ENCODE measurements around the gene CCDC57. TPM values are rescaled to one million over a fixed set of nuclear protein-coding genes. Genes with fewer than 3 reads are reported as not detected.

CCDC57 gene
- total RNA-seq, 2 donors from 2014 or later: 29.6 to 53.4 TPM

DNA sequence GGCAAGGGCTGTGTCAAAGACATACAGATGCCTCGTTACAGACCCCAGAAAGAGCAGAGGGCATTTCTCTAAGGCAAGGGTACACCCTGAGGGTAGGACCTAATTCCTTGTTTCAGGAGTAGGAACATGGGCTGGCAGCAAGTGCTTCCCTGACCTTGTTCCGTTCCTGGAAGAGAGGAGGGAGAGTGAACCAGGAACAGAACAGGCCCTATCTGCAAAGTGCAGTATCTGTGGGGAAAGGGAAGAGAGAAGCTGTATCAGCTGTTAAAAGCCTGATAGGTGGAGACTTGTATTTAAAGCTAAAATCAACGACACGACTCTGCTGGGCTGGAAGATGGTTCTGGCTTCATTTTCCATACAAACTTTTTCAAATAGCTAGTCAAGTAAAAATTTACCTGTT lies 88.5 kb downstream of the CCDC57 start:
- intact Hi-C loops (cut with DNase I, micrococcal nuclease): no loop called here

DNA sequence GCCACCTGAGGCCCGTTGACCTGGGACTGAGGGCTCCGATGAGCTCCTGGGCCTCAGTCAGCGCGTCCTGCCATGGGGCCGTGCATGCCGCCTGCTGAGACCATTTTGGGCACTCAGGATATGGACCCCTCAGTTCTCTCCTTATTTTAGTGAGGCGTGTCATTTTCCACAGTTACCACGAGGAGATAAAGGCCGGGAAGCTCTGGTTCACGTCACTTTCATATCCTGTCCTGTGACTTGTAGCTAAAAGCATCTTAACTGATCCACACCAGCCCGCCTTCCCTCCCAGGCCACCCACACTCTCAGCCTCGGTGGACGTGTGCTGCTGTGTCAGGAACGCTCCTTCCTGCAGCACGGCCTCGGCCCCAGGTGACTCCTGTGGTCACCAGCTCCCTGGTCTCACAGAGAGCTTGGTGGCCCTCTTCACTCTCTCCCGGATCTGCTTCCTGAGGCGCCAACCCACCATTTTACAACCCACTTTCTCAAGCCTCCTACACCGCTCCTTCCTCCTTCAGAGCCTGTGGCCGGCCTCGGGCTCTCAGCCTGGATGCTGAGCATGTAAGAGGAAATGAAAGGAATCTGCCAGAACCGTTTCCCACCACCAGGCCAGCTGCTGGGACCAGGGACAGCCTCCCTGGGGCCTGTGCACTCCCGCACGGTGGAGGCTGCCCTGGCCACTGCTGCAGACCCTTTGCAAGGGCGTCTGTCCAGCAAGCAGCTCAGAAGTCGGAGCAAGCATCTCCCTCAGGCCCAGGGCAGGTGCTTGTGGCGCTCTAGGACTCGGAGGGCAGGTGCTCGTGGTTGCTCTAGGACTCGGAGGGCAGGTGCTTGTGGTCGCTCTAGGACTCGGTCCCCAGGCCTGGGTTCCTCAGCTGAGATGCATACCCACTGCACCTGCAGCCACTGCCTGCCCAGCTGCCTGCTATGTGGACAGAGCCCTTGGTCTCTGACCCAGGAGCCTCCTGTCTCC lies 90.7 kb downstream of the CCDC57 start:
- intact Hi-C loops (cut with DNase I, micrococcal nuclease): no loop called here
- ATAC-seq (no peak), DNase-seq (no peak)

More for the DNA sequence above, 88.5 kb downstream of the CCDC57 start:
- ATAC-seq: no peak
- DNase-seq: no peak

DNA sequence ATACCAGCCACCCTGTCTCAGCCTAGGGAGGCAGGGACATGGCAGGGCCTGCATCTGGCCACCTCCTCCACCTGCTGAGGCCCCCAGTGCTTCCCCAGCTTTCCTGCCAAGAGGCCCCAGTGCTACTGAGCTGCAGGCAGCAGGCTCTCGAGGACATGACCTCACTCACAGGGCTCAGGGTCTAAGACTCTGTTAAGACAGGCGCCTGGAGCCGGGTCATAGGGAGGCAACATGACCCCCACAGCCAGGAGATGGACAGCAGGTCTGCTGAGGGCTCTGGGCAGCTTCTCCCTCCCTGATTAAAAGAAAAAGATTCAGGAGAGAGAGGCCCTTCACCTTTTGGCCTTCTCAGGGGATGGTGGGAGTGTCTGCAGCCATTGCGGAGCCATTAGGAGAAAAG lies 91.4 kb downstream of the CCDC57 start:
- intact Hi-C loops (cut with DNase I, micrococcal nuclease): no loop called here
- ATAC-seq (no peak), DNase-seq (no peak)

DNA sequence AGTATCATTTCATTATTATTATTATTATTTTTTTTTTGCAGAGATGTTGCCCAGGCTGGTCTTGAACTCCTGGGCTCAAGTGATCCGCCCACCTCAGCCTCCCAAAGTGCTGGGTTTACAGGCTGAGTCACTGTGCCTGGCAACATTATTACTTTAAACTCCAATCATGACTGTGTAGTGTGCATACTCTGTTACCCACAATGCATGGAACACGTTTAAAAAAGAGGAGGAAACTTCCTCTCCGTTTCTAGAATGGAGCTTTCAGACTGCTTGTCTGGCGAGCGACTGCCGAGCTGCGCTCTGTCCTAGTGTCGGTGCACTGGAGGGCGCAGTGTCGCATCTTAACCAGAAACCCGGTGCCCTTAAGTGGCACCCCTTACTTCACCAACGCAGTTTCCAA lies 92.5 kb downstream of the CCDC57 start:
- DNase-seq: no peak
- ATAC-seq: no peak
- intact Hi-C loops (cut with DNase I, micrococcal nuclease): no loop called here

DNA sequence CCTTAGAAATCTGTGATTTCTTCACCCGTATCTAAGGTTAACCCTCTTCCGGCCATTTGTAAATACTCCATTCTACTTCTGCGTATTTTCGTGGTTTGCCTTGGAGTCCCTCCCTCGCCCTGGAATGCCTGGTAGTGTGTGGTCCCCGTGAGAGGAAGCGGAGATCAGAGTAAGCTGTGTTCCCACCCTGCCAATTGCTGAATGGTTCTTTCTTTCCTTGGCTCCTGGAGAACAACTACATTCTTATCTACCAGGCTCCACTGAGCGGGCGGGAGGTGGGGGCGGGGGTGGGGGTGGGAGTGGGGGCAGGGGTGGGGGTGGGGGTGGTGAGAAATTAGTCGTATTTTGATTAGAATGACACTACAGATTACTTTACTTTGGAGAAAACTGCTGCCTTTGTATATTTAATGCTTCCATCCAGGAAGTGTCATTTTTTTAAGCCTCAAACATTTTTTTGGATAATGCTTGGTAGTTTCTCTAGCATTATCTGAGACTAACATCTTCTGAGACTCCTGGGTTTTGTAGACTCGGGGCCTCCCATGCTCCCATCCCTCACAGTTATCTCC lies 93.7 kb downstream of the CCDC57 start:
- DNase-seq (no peak), ATAC-seq (no peak)
- intact Hi-C loops (cut with DNase I, micrococcal nuclease): no loop called here

DNA sequence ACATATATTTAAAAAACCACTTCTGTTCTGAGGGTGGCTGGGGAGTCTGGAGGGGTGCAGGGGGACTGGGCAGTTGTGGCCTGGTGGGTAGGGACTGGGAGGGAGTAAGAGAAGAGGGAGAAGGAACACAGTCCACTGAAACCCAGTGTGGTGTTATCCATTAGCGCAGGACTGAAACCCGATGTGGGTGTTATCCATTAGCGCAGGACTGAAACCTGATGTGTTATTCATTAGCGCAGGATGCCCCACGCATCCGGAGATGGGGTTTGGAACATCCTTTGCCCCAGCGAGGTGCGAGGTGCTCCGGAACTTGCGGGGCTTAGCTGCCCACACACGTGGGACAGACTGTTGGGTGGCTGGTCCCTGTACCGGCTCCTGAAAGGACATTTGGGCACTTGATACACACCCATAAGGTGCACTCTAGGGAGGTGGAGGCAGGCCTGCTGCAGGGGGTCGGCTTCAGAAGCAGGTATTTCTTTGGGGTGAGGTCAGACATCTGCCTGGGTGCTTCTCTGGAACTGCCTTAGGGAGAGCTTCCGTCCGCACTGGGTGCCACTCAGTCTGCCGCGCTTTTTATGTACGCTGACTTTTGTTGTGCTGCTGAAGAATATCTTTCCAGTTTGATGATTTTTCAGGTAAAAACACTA lies 94.4 kb downstream of the CCDC57 start:
- intact Hi-C loops (cut with DNase I, micrococcal nuclease): no loop called here
- ATAC-seq (no peak), DNase-seq (no peak)

DNA sequence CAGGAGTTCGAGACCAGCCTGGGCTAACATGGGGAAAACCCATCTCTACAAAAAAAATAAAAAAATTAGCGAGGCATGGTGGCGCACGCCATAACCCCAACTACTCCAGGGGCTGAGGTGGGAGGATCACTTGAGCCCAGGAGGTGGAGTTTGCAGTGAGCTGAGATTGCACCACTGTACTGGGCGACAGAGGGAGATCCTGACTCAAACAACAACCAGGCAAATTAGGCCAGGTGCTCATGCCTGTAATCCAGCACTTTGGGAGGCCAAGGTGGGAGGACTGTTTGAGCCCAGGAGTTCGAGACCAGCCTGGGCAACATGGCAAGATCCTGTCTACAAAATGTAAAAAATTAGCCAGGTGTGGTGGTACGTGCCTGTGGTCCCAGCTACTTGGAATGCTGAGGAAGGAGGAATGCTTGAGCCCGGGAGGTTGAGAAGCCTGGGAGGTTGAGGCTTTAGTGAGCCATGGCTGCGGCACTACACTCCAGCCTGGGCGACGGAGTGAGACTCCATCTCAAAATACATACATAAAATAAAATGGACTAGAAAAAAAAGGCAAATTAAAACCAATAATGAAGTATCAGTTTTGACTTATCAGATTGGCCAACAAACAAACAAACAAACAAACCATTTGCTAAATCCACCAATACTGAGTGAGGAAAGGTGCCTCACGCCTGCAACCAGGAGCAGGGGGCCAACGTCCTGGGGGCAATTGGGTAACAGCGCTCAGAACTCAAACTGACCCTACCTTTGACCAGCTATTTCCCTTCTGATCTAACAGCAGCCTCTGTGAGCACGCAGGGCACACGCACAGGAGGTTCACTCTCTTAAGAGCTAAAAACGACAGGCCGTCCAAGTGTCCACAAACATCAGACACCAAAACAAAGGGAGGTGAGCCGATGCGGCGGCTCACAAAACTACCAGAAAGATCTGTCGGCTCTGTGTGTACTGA lies 95.2 kb downstream of the CCDC57 start:
- DNase-seq (no peak), ATAC-seq (no peak)
- intact Hi-C loops (cut with DNase I, micrococcal nuclease): no loop called here

DNA sequence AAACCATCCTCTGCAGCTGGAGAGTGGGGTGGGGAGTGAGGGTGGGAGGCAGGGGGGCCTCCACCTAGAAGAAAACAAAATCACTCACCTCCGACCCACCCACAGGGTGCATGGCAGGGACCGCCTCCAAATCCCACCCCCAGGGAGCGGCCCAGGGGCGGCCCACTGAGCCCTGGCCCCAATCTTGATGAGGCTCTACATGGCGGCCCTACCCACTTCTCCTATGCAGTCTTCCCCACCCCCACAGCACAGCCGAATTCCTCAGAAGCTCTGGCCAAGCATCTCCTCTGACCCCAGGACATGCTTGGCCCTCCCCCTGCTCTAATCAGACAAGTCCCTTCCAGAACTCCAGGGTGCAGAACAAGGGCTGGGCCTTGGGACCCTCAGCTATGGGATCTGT lies 96.4 kb downstream of the CCDC57 start:
- ATAC-seq: no peak
- DNase-seq: no peak
- intact Hi-C loops (cut with DNase I, micrococcal nuclease): no loop called here

DNA sequence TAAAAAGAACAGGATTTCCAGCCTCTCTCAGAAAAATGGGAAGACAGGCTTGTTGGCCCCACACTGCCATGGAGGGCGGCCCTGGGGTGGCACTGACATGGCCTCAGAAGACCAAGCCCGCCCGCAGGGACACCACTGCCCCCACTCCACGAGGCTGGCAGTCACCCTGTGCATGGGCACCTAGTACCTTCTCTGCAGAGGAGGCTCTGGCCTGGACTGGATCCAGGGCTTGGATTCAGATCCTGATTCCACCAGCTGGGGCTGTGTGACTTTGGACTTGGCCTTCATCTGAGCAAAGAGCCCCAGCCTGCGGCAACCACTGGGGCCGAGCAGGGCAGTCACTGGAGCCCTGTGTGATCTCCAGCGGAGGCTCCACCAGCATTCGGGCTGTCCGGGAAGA lies 97.8 kb downstream of the CCDC57 start:
- DNase-seq (no peak), ATAC-seq (no peak)
- intact Hi-C loops (cut with DNase I, micrococcal nuclease): no loop called here

DNA sequence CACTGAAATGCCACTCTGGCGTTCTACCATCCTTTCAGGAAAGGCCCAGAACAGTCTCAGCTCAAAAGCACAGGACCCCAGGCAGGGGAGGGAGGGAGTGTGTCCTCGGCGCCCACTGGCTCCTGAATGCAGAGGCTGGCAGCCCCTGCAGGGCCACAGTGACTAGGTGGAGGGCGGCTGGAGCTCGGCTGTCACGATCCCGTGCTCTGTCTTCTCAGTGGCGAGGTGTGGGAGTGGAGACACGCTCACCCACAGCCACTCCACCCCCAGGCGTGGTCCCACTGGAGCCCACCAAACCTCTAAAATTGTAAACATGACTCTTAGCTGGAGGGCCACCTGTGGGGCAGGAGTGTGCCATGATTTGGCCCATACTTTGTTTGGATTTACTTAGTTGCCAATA lies 98.2 kb downstream of the CCDC57 start:
- no peak for DNase-seq
- no peak for ATAC-seq
- intact Hi-C loops (cut with DNase I, micrococcal nuclease): no loop called here

DNA sequence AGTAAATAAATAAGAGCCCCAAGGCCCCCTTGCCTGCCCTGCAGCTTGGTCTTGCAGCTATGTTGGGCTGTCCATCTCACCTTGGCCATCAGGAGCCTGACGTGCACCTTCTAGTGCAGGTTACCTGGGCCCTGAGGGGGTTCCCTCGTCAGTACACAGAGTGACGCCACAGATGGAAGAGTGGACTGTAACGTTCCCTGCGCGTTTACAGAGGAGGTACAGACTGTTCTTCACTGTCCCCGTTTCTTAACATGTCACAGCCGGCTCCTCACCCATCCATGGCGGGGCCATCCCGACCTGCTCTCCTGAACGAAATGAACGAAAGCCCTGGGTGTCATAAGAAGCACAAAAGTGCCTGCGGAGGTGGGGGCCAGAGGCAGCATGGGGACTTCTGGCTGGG lies 98.7 kb downstream of the CCDC57 start:
- DNase-seq: no peak
- intact Hi-C loops (cut with DNase I, micrococcal nuclease): no loop called here
- ATAC-seq: no peak

DNA sequence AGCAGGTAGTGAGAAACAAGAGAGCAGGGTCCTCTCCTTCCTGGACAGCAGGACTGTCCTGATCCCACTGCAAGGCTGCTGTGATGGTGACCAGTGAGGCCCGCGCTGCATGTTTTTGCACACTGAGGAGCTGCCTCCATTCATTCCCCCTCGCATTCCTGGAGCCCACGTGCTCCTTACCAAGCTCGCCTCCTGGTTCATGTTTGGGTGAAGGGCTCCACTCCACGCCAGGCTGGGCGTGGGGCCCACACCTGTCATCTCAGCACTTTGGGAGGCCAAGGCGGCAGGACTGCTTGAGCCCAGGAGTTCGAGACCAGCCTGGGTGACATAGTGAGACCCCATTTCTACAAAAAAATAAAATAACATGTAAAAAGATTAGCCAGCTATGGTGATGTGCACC lies 99.2 kb downstream of the CCDC57 start:
- intact Hi-C loops (cut with DNase I, micrococcal nuclease): no loop called here
- ATAC-seq (no peak), DNase-seq (no peak)

DNA sequence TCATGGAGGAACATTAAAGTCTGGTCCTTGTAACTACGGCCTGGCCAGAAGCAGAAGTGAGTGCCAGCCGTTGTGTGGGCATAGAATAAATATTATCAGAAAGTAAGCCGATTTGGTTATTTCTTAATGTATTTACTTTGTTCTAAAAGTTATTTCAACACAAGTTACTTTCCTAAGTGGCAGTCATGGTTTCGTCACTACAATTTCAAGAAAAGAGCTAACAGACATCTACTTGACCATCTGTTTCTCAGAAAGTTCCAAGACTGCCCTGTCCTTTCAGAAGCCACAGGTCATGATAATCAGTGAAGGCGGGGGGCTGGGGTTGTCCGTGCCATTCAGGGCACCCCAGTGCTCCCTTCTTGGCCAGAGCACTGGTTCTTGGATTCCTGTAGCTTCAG lies 99.7 kb downstream of the CCDC57 start:
- intact Hi-C loops (cut with DNase I, micrococcal nuclease): no loop called here
- ATAC-seq (no peak), DNase-seq (no peak)

DNA sequence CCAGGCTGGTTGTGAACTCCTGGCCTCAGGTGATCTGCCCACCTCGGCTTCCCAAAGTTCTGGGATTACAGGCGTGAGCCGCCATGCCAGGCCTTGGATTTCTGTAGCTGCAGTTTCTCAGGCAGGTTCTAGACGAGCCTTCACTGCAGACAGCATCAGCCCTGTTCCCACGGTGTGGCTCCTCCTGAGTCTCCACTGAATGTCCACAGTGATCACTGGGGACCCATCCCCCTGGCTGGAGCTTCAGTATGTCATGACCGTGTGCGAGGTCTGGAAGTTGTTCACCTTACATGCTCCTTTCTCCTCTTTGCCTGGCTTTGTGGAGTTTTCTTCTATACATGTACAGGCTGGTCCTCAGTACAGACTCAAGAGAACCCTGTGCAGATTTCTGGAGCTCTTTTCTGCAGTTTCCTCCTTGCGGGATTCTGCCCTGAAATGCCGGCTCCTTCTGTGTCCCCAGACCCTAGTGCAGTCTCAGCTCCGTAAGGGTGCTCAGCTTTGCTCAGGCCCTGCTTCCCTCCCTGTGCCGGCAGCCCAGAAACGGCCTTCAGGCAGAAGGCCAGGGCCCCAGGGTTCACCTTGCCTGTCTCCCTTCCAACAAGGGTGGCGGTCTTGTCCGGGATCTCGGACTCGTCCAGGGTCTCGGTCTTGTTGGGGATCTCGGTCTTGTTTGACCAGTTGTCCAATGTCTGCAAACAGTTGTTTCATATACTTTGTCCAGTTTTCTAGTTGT lies 100.3 kb downstream of the CCDC57 start:
- intact Hi-C loops (cut with DNase I, micrococcal nuclease): no loop called here
- ATAC-seq (no peak), DNase-seq (no peak)

DNA sequence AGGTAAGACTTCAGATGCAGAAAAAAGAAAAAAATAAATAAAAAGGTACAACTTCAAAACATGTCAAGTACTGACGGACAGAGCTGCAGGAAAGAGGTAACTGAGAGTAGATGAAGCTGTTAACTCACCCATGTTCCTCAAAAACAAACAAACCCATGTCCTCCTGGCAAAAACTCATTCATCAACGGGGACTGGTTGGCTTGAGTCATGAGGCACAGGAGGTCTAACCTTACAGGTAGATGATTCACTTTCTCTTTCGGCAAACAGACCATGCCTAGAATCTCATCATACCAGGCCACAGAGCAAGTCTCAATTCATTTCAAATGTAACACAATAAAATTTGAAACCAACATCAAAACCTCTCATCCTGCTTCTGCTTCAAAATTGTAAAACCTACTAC lies 102.3 kb downstream of the CCDC57 start:
- intact Hi-C loops (cut with DNase I, micrococcal nuclease): no loop called here
- no peak for DNase-seq
- ATAC-seq: no peak

DNA sequence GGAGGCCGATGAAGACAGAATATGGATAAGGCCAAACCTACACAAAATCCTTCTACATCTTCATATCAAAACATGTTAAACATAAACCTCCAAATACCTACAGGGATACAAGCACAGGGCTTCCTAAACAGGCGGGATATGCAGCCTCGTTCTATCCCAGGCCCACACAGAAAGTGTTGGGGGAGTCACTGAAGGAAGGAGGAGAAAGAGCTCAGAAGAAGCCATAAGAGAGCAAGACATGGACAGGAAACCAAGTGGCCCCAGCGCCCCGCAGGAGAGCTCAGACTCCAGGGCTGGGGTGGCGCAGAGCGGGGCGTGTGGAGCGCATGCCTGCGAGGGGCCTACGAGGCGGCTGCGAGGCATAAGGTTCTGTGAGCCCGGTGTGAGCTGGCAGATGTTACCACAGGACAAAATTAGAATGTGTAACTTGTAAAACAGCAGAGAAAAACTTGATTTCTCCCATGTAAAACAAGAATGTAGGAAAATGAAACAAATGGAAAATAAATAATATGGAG lies 103.6 kb downstream of the CCDC57 start:
- intact Hi-C loops (cut with DNase I, micrococcal nuclease): no loop called here
- DNase-seq: no peak
- ATAC-seq: no peak

DNA sequence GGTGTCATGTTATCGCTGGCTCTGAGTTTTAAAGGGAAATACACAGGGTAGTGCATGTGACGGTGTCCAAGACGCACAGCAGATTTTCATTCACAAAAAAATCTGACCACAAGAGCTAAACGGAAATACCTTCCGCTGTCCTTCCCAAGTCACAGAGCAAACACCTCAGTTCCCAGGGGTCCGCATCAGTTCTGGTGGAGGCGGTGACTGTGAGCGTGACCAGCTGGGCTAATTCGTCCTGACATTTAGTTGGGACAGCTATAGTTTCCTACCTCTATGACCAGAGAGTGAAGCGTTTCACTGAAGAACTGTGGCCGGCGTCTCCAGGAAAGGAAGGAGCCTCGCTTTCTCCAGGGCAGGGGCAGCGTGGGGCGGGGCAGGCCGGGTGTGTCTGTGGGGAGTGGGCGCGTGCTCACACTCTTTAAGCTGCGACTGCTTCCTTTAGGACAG lies 104.1 kb downstream of the CCDC57 start:
- intact Hi-C loops (cut with DNase I, micrococcal nuclease): no loop called here
- no peak for ATAC-seq

DNA sequence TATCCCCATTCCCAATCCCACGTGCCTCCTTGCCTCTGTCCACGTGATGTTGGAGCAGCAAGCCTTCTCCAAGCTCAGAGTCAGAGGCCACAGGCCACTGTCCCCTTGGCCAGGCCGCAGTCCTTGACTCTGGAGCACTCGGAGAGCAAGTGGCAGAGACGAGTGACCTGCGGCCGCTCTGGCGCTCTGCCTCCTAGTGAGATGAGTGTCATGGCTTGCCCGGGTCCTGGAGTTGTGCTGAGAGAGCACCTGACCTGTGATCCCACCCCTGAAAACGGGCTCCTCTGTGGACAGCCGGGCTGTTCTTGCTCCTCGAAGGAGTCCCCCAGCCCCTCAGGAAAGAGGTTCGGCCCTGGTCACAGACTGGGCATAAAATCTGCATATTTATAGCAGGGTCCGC lies 104.6 kb downstream of the CCDC57 start:
- intact Hi-C loops (cut with DNase I, micrococcal nuclease): no loop called here
- no peak for ATAC-seq
- DNase-seq: no peak

More for the DNA sequence above, 104.1 kb downstream of the CCDC57 start:
- no peak for DNase-seq

Measured in left colon (tissue), 2 donors.